ENCODE results near the gene RERE.

DNA sequence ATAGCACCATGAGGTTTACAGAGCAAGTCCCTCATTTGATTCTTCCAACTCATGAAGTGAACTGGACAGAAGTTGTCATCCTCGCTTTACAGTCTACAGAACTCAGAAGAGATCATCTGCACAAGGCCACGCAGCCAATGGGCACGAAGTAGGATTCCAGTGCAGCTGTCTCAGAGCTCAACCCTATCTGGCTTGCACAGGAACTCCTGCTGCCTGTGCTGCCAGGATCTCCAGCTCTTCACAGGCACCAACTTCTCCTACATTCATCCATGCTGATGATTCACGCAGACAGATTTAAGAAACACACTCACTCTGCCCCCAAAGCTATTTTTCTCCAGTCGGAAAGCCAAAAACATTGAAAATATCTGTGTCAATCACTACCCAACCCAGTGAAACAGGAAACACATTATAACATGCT is 157.0 kb downstream of the RERE start:
- no peak for TF ChIP-seq CTCF (IDR thresholded peaks at IDR 0.05)
- TF ChIP-seq NFYB (CRISPR knock-in tag; conservative IDR thresholded peaks at IDR 0.05; ENCODE audit: low read depth) = no peak
- TF ChIP-seq ETV6 (CRISPR knock-in tag; IDR thresholded peaks at IDR 0.05) = no peak
- TF ChIP-seq USF1 (CRISPR knock-in tag; IDR thresholded peaks at IDR 0.05) = no peak
- TF ChIP-seq CBFB (CRISPR knock-in tag; IDR thresholded peaks at IDR 0.05; ENCODE audit: low read depth) = no peak
- TF ChIP-seq GTF2I (CRISPR knock-in tag; conservative IDR thresholded peaks at IDR 0.05) = no peak
- TF ChIP-seq NR3C1 (CRISPR knock-in tag; conservative IDR thresholded peaks at IDR 0.05; ENCODE audit: low read depth) = no peak
- TF ChIP-seq ZNF232 (CRISPR knock-in tag; IDR thresholded peaks at IDR 0.05) = no peak

Measured in WTC11 (cell line).